GM21528 (cell line): ENCODE results near the gene RCL1.
"Not testable (repeated sequence)": the region's sequence is repeated elsewhere in the genome, so short reads cannot be mapped to it uniquely, and the experiment has no call there.

Experiments used
- ATAC-seq: cut with Tn5 transposase; IDR thresholded peaks from one replicate; pipeline ENCODE4 v1.9.1; 2021; ENCODE audit warnings: mild to moderate bottlenecking, moderate library complexity; ENCODE audit not compliant: unreplicated experiment, low FRiP score

RCL1 gene

DNA sequence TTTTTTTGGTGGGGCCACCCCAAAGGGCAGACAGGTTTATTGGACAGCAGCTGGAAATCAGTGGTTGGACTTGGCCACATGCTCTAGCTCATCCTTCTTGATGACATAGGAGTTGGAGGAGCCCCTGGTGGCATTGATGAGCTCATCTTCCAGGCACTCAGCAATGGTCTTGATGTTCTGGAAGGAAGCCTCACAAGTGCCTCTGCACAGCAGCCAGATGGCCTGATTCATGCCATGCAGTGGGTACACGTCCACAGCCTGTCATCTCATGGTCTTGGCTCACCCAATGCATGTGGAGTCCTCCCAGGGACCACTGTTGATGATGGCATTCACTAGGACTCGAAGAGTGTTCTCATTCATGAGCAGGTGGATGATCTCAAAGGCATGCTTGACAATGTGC, 11.3 kb upstream of the RCL1 start:
- no peak for ATAC-seq

DNA sequence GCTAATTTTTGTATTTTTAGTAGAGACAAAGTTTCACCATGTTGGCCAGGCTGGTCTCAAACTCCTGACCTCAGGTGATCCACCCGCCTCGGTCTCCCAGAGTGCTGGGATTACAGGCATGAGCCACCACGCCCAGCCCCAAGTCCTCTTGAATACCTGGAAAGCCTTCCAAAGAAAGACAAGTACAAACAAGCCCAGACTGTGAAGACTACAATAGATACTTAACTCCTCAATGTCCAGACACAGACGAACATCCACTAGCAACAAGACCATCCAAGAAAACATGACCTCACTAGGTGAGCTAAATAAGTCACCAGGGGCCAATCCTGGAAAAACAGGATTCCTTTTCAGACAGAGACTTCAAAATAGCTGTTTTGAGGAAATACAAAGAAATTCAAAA, 9.6 kb upstream of the RCL1 start:
- ATAC-seq, result not testable (repeated sequence)

DNA sequence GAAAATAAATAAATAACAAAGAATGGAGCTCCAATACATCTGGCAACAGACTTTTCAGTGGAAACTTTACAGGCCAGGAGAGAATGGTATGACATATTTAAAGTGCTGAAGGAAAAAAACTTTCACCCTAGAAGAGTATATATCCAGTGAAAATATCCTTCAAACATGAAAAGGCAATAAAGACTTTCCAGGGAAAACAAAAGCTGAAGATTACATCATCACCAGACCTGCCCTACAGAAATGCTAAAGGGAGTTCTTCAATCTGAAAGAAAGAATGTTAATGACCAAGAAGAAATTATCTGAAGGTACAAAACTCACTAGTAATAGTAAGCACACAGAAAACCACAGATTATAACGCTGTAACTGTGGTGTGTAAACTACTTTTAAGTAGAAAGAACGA, 8.3 kb upstream of the RCL1 start:
- ATAC-seq, result no peak

DNA sequence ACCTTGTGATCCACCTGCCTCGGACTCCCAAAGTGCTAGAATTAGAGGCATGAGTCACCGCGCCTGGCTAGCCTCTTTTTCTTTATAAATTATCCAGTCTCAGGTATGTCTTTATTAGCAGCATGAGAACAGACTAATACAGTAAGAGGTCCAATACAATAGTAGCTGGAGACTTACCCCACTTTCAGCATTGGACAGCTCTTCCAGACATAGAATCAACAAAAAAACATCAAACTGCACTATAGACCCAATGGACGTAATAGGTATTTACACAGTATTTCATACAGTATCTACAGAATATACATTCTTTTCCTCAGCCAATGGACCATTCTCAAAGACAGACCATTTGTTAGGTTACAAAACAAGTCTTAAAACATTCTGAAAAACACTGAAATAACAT, 6.1 kb upstream of the RCL1 start:
- ATAC-seq, result no peak

DNA sequence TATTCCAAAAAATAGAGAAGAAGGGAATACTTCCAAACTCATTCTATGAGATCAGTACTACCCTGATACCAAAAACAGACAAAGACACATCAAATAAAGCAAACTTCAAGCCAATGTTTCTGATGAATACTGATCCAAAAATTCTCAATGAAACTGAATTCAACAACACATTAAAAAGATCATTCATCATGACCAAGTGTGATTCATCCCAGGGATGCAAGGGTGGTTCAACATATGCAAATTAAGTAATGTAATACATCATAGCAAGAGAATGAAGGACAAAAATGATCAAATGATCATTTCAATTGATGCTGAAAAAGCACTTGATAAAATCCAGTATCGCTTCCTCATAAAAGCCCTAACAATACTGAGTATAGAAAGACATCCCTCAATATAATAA, 4.9 kb upstream of the RCL1 start:
- ATAC-seq, result no peak

DNA sequence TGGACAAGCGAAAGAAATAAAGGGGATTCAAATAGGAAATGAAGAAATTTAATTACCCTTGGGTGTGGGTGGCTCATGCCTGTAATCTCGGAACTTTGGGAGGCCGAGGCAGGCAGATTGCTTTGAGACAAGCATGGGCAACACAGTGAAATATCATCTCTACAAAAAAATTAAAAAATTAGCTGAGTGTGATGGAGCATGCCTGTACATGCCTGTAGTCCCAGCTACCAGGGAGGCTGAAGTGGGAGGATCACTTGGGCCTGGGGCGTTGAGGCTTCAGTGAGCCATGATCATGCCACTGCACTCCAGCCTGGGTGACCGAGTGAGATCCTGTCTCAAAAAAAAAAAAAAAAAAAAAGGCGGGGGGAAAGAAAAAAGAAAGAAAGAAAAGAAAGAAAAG, 4.0 kb upstream of the RCL1 start:
- ATAC-seq, result no peak

DNA sequence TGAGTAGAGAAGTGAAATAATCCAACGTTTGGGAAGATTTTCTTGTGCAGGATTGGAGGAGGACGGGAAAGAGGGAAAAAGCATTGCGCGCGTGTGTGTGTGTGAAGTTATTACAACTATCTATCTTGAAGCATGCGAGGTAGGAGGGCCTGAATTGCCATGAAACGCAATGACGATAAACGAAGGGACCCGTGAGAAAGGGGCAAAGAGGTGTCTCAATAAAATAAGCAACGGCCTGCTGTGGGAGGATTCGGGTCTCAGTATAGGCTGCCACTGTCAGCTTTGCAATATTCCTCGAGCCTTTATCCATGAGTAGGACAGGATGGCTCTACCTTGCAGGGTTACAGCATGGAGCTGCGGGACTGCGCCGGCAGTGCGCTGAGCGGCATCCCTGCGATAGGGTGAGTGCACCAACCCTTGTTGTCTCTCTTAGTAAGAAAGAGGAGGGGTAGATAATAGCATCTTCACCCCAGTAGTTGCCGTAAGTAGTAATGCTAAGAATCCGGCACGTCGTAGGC, 631 bp upstream of the RCL1 start:
- peak; percentile 36 for ATAC-seq

DNA sequence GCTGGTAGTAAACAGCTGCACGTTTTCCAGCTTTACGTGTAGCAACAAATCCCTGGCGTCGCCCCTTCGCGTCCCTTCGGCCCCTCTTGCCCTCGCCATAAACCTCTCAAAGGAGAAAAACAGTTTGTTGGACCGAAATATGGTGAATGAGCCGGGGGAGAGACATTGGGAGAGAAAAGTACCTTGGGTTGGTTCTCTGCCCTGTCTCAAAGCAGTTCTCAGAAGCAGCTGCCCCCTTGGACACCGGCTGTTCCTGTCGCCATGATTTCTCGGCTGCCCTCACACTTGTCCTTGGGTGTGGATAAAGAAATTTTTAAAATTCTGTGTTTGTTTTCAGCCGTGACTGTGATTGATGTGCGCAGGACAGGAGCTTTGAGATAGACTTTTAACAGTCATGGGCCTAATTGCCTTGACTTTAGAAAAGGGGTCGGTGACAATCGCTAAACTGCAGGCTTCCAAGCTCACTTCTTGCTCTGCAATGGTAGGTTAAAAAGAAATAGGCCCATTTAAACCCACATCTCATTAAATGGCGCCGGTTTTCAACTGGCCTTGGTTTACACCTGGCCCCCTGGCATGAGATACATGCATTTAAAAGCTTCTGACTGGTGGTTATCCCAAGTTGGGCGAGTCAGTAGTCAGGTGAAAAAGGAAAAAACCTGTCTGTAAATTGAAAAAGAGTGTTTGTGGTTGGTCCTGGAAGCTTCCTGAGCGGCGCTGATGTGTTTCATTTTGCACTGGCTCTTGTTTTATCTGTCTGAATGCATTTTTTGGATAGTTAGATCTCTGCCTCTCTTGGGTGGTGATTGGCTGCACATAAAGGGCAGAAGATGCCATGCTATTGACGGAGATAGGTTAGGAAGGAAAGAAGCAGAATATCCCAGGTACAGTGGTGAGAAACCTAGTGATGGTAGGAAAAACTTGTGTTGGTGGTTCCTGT, 983 bp downstream of the RCL1 start:
- no peak for ATAC-seq

DNA sequence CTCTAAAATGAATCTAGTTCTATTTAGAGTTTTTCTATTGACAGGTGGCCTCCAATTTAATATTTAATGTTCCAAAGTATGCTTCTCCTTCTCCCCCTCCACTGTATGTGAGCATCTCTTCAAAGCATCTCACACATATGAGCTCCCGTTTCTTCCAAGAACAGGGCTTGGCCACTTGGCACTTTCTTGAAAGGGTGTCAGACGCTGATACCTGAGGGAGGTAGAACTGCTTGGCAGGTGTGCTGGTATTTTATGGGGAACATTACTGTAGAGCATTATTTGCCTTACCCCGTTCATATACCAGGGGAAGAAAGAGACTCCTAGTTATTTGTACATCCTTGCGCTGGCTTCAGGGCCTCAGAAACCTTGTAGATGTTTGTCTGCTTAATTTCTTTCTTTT, 1.9 kb downstream of the RCL1 start:
- ATAC-seq, result no peak

DNA sequence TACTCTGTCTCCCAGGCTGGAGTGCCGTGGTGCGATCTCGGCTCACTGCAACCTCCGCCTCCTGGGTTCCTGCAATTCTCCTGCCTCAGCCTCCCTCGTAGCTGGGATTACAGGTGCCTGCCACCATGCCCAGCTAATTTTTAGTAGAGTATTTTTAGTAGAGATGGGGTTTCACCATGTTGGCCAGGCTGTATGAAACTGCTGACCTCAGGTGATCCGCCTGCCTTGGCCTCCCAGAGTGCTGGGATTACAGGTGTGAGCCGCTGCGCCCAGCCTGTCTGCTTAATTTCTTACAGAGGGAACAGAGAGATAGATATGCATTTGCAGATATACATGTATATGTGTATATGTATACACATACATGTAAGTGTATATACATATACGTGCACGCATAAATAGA, 2.4 kb downstream of the RCL1 start:
- ATAC-seq, result not testable (repeated sequence)

DNA sequence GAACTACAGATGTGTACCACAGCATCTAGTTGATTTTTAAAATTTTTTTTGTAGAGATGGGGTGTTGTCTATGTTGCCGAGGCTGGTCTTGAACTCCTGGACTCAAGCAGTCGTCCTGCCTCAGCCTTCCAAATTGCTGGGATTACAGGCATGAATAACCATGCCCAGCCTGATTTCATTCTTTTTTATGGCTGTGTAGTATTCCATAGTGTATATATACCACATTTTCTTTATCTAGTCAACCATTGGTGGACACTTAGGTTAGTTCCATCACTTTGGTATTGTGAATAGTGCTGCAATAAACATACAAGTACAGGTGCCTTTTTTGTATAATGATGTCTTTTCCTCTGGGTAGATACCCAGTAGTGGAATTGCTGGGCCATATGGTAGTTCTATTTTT, 3.8 kb downstream of the RCL1 start:
- ATAC-seq, result no peak

DNA sequence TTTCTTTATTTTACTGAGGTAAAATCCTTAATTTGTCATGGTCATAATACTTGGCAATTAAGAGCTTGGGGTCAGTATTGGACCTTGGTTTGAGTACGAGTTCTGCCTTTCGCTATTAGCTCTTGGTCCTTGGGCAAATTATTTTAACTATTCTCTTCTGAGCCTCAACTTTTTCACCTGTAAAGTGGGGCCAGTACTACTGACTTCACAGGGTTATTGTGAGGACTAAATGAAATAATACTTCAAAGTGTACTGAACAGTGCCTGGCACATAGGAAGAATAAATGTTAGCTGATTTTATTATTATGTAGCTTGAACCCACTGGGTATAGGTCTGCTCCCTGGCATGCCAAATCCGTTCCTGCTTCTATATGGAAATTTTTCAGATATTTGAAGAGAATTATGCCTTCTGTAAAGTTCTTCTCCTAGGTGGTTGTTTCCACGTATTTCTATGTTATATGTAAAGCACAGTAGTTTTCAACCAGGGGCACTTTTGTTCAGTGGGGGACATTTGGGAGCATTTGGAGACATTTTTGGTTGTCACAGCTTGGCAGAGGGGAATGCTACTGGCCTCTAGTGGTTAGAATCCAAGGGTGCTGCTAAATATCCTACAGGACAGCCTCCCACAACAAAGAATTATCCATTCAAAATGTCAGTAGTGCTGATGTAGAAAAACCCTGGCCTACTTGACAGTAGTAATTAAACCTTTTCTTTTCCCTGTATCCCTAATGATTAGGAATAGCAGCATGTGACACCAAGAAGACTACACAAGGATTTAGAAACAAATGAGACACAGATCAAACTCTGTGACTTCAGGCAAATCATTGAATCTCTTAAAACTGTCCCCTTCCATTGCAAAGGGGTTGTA, 4.5 kb downstream of the RCL1 start:
- ATAC-seq, result no peak

DNA sequence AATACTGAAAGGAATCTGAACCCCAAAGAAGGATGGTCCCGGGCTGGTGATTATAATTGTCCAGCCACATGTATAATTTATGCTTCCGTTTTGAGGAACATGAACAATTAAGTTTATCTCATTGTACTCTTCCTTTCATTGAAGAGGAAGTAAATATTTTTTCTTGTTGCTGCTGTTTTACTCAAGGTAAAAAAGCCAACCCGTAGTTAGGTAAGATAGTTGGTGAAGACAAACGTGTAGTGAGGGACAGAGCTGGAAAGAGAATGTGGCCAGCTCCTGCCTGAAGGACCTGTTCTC, 5.1 kb downstream of the RCL1 start:
- ATAC-seq, result no peak

DNA sequence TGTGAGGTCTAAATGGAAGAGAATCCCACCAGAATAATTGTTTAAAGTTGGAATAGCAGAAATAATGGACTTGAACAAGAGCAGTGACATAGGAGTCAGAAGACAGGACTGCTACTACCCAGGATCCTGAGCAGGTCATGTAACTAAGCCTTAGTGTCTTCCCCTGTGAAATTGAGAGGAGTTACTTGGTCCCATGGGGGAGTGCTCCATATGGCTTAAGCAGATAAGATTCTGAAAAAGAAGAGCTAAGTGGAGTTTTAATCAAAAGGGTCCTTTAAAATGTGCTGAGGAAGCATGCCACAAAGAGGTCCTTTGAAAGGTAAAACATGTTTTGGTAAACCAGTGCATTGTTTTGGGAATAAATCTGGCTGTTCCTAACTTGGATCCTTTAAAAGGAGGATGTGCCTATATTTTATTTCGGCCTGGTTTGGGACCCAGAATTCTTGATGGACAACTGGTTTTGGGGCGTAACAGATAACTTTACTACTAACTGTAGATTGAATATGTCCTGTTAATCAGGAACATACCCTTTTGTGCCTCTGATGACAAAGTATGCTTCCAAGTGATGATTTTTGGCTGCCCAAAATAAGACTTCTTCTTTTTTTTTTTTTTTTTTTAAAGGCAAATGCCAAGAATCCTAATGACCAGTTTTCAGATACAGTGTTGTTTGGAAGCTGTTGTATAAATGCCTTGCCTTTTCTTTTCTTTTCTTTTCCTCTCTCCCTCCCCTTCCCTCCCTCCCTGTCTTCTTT, 5.7 kb downstream of the RCL1 start:
- ATAC-seq, result no peak

DNA sequence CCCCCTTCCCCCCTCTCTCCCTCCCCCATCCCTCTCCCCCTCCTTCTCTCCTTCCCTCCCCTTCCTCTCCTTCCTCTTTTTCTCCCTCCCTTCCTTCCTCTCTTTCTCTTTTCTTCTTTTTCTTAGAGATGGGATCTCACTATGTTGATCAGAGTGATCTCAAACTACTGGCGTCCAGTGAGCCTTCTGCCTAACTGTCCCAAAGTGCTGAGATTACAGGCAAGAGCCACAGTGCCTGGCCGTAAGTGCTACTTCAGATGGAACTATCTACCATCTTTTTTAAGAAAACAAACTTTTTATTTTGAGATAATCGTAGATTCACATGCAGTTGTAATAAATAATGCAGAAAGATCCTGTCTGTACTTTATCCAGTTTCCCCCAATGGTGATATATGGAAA, 6.3 kb downstream of the RCL1 start:
- no peak for ATAC-seq

DNA sequence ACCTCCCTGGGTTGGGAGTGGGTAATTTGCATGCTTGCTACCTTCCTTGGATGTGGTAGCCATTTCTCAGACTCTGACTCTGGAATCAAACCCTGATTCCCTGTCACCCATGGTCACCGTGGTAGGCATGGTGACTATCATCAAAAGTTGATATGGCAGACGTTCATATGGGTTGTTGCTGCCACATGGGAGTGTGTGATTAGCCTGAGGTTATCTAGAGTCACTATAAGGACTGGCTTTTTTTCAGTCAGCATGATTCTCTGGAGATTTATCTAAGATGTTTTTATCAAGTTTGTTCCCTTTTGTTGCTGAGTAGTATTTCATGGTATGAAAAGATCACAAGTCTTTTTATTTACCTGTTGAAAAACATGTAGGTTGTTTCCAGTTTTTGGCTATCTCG, 7.0 kb downstream of the RCL1 start:
- no peak for ATAC-seq

DNA sequence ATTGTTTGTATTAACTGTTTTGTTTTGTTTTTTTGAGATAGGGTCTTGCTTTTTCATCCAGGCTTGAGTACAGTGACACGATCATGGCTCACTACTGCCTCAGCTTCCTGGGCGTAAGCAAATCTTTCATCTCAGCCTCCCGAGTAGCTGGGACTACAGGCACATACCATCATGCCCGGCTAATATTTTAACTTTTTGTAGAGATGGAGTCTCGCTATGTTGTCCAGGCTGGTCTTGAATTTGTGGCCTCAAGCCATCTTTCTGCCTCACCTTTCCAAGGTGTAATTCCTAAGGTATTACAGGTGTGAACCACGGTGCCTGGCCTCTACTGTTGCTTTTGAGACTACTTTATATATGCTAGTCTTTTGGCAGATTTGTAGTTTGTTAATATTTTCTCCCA, 8.4 kb downstream of the RCL1 start:
- no peak for ATAC-seq

DNA sequence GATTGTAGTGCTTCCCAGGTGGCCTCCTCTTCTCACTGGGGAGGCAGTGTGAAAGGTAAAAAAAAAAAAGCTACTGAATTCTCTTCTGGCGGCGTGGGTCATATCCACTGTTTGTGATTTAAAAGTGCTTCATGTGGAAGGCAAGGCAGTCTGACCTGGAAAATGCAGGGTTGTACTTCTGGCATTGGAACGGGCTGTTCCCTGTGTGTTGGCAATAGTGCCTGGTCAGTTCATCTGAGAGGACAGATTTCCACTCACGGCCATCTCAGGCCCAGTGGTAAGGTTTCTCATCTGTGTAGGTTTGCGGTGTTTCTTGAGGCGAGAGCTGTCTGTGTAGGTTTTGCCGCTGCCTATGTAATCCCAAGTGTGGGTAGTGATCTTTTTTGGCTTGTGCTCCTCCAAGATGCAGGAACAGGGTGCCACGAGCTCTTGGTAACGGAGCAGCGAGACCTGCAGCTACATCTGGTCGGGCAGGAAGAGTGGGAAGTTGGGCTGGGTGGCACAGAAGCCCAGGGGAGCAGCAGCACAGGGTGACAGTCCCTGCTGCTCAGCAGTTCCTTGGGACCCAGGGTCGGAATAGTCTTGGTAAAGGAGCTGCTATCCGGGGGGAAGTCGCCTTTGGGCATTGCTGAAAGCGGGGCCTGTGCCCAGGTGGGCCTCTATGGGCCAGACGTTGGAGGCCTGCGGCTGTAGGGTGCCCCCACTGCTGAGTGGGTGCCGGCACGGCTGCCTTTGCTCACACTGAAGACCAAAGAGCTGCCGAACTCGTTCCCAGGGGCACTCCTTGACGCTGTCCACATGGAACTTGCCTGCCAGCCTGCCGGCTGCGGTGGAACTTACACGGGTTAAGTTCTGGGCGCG, 11.2 kb downstream of the RCL1 start:
- ATAC-seq, result no peak

DNA sequence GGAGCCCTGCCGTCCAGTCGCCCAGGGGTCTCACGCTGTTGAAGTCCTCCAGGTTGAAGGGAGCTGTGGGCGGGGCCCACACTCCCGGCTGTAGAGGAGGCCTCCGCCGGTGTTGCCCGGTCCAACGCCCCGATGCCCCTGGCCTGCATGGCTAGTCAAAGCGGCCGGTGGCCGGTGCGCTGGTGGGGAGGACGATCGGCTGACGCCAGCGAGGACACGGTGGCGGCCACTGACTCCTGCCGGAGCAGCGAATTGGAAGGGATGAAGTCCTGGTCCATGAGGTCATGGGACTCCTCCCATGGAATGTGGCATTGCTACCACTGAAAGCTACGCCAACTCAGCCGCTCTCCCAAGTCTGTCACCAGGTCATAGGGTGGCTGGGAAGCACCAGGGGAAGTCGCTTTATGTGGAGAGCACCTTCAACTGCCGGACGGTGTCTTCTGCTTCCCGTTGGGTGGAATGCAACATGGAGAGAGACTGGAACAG, 11.8 kb downstream of the RCL1 start:
- ATAC-seq, result no peak
